NCI-H510A treated with DMSO at 0.1 percent for 48 hours (cell line): Measurements from ENCODE around the gene TIGD1.

Experiments used
- DNase-seq: peaks from one replicate; lab custom pipeline; 2025; lab: John Stamatoyannopoulos, UW

TIGD1 gene

DNA sequence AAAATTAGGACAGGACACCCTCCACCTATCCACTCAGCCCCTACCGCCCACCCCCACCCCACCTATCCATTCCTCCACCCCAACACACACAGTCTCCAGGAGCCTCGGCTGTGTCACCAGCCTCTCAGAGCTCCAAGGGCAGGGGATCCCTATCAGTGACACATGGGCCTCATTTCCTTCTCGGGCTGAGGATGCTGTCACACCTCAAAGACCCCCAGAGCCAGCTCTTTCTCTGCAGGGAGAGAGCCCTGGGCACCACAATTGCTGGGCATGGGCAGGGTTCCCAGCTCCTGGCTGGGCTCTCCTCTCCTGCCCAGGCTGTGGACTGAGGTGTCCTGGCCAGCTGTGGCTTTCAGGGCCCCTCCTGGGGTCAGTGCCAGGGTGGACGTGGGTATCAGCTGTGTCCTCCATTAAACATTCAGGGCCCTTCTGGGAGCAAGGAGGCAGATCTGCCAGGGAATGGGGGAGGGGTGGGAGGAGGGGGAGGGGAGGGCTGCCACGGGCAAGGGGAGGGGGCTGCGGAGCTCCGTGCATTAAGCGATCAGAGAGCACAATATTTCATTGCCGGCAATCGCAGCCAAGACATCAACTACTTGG lies 48.5 kb downstream of the TIGD1 start:
- no peak for DNase-seq

DNA sequence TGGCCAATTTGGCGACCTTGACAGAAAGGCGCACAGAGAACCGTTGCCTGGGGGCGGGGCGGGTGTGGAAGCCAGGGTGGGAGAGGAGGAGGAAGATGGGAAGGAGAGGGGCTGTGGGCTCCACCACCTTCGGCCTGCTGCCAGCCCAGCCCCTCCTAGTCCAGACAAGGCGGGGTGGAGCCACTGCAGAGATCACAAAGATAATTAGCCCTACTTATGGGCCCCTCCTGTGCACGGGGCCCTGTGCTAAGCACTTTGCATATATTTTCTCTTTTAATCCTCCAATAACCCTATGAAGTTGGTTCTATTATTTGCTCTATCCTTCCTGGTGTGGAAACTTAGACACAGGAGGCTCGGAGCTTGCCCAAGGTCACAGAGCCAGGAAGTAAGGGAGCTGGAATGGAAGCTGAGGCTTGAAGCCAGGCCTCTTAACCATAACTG lies 49.0 kb downstream of the TIGD1 start:
- no peak for DNase-seq

DNA sequence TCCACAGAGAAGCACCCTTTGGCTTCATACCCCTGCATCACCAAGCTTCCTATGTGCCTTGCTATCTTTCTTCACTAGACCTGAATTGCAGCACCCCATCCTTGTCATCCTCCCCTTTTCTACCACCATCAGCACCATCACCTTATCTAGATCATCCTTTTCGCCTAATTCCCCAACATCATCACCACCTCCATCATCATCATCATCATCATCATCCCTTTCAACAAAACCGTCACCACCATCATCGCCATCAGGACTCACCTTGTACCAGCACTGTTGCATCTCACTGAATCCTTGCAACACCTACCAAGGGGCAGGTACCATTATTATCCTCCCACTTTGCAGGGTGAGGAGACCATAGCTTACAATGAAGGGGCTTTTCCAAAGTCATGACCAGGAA lies 51.9 kb downstream of the TIGD1 start:
- DNase-seq, result no peak
